ENCODE results near the gene MIEF1. TPM values are rescaled to one million over a fixed set of nuclear protein-coding genes. Genes with fewer than 3 reads are reported as not detected.

MIEF1 gene
- total and polyA plus RNA-seq, 2 of the 8 experiments (the other 6 are each of a cell fraction or from before 2014, with no cell fraction given) = 16.8 to 32.7 TPM

GRCh38 chr22:39520226-39521105, 18.4 kb downstream of the MIEF1 start, which contains the start of gene ATF4 (continued):
- TF ChIP-seq EP300 (IDR thresholded peaks at IDR 0.05; ENCODE audit: borderline replicate concordance in 1 of 2, low read depth in 2 of 2, low read length in 2 of 2) = no peak; a peak in 1 of 3 replicates
- TF ChIP-seq JUND (IDR thresholded peaks at IDR 0.05; ENCODE audit: low read length) = no peak
- no peak for TF ChIP-seq KDM5A (IDR thresholded peaks at IDR 0.05; ENCODE audit: low read length)
- TF ChIP-seq POU5F1 (IDR thresholded peaks at IDR 0.05; ENCODE audit: low read depth, low read length) = no peak
- peak; percentile 98 for TF ChIP-seq GTF2F1 (IDR thresholded peaks at IDR 0.05; ENCODE audit: borderline replicate concordance, low read depth, low read length)
- peak; percentile 81 for TF ChIP-seq E2F6 (IDR thresholded peaks at IDR 0.05)
- no peak for TF ChIP-seq RXRA (IDR thresholded peaks at IDR 0.05; ENCODE audit: insufficient read depth, low read depth, low read length)
- TF ChIP-seq SP1 (IDR thresholded peaks at IDR 0.05; ENCODE audit: low read depth, low read length) = peak; percentile 66
- no peak for TF ChIP-seq CTBP2 (IDR thresholded peaks at IDR 0.05; ENCODE audit: borderline replicate concordance, insufficient read depth, insufficient read length, low read length)
- TF ChIP-seq HDAC2 (IDR thresholded peaks at IDR 0.05; ENCODE audit: borderline replicate concordance in 1 of 2, low read depth in 2 of 2, low read length in 2 of 2) = no peak; a peak in 1 of 4 replicates
- peak; percentile 80; the same call in 1 of the 2 replicates for TF ChIP-seq CHD1 (IDR thresholded peaks at IDR 0.05; ENCODE audit: low read depth, low read length)
- TF ChIP-seq ZNF274 (IDR thresholded peaks at IDR 0.05; ENCODE audit: borderline replicate concordance, extremely low read depth, low read length) = no peak
- TF ChIP-seq TAF1 (IDR thresholded peaks at IDR 0.05; ENCODE audit: low read depth, low read length) = peak; percentile 99
- peak; percentile 94 for TF ChIP-seq USF2 (IDR thresholded peaks at IDR 0.05; ENCODE audit: low read length)
- TF ChIP-seq CBX8 (IDR thresholded peaks at IDR 0.05; ENCODE audit: borderline replicate concordance, low read depth, low read length) = no peak
- TF ChIP-seq, protein P1, sequence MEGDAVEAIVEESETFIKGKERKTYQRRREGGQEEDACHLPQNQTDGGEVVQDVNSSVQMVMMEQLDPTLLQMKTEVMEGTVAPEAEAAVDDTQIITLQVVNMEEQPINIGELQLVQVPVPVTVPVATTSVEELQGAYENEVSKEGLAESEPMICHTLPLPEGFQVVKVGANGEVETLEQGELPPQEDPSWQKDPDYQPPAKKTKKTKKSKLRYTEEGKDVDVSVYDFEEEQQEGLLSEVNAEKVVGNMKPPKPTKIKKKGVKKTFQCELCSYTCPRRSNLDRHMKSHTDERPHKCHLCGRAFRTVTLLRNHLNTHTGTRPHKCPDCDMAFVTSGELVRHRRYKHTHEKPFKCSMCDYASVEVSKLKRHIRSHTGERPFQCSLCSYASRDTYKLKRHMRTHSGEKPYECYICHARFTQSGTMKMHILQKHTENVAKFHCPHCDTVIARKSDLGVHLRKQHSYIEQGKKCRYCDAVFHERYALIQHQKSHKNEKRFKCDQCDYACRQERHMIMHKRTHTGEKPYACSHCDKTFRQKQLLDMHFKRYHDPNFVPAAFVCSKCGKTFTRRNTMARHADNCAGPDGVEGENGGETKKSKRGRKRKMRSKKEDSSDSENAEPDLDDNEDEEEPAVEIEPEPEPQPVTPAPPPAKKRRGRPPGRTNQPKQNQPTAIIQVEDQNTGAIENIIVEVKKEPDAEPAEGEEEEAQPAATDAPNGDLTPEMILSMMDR (IDR thresholded peaks at IDR 0.05; ENCODE audit: control extremely low read depth in 1 of 3, insufficient read depth in 1 of 3, low read depth in 1 of 3, low read length in 3 of 3) = no peak
- peak; percentile 98 for TF ChIP-seq TAF7 (optimal IDR thresholded peaks at IDR 0.05; ENCODE audit: borderline replicate concordance, low read depth, low read length)
